Measurements from ENCODE around the gene LUC7L.

The LUC7L gene

GRCh38 chr16:265711-266110 lies 36.5 kb upstream of the LUC7L start:
- no peak overlapping the region for H3K27ac ChIP-seq
- TF ChIP-seq CTCF (conservative IDR thresholded peaks at IDR 0.05) = no peak

GRCh38 chr16:265002-265529 lies 35.8 kb upstream of the LUC7L start:
- no peak for TF ChIP-seq CTCF (conservative IDR thresholded peaks at IDR 0.05)
- H3K27ac ChIP-seq = no peak overlapping the region

GRCh38 chr16:264440-264951 lies 35.2 kb upstream of the LUC7L start:
- TF ChIP-seq CTCF (conservative IDR thresholded peaks at IDR 0.05) = no peak
- no peak overlapping the region for H3K27ac ChIP-seq

- TF ChIP-seq CTCF (conservative IDR thresholded peaks at IDR 0.05) = no peak
Measured at GRCh38 chr16:263944-264343, 34.7 kb upstream of the LUC7L start.

GRCh38 chr16:263182-263774 lies 34.0 kb upstream of the LUC7L start:
- H3K27ac ChIP-seq = no peak overlapping the region
- no peak for TF ChIP-seq CTCF (conservative IDR thresholded peaks at IDR 0.05)

More at GRCh38 chr16:263944-264343, 34.7 kb upstream of the LUC7L start:
- H3K27ac ChIP-seq = no peak overlapping the region

GRCh38 chr16:262121-262745 lies 33.0 kb upstream of the LUC7L start:
- H3K27ac ChIP-seq = no peak overlapping the region
- TF ChIP-seq CTCF (conservative IDR thresholded peaks at IDR 0.05) = no peak

GRCh38 chr16:261031-261691 lies 31.9 kb upstream of the LUC7L start:
- TF ChIP-seq CTCF (conservative IDR thresholded peaks at IDR 0.05) = no peak
- no peak overlapping the region for H3K27ac ChIP-seq
